ENCODE data around the gene ATP6V0B. TPM values are rescaled to one million over a fixed set of nuclear protein-coding genes. Genes with fewer than 3 reads are reported as not detected.

ATP6V0B gene
- total and polyA plus RNA-seq, 2 of the 8 experiments (the other 6 are each of a cell fraction or from before 2014, with no cell fraction given) = 105 to 308 TPM

- Histone ChIP-seq H3K23ac (ENCODE audit: insufficient read length) (no peak overlapping the region), H2BK120ac (replicated peaks; ENCODE audit: low read depth, low read length) (no peak overlapping the region), H2AFZ (ENCODE audit: low read length) (no peak overlapping the region), H3K9me3 (ENCODE audit: insufficient read depth in 2 of 2, low read depth in 1 of 2, low read length in 1 of 2) (no peaks in the 10 kb centered on the region), H3K4ac (replicated peaks; ENCODE audit: insufficient read length, low read depth, low read length) (no peak overlapping the region), H3K18ac (ENCODE audit: extremely low read depth, low read length) (no peak overlapping the region), H3K56ac (replicated peaks; ENCODE audit: insufficient read length, low read depth, low read length) (no peak overlapping the region), H3K4me3 (ENCODE audit: extremely low read depth in 1 of 4, insufficient read depth in 2 of 4, low read depth in 3 of 4, low read length in 4 of 4) (no peak overlapping the region), H4K8ac (ENCODE audit: extremely low read depth, insufficient read depth, low read length) (no peak overlapping the region), H2AK5ac (ENCODE audit: low read depth, low read length) (no peak overlapping the region), H3K79me2 (ENCODE audit: control insufficient read depth in 1 of 2, insufficient read depth in 2 of 2, low read length in 2 of 2) (peaks cover 0 to 12% of the 10 kb centered on the region in 2 experiments; a peak in 2 of 4 replicates), H3K36me3 (ENCODE audit: control insufficient read depth in 2 of 4, insufficient read depth in 4 of 4, low read length in 3 of 4) (peaks cover 0 to 14% (median 8%) of the 10 kb centered on the region in 4 experiments; a peak in 4 of 8 replicates), H3K14ac (ENCODE audit: insufficient read length) (no peak overlapping the region), H2BK5ac (ENCODE audit: low read depth, low read length) (no peak overlapping the region), H3K27me3 (replicated peaks in 1 of 4; ENCODE audit: control insufficient read depth in 3 of 4, extremely low read depth in 1 of 4, insufficient read depth in 3 of 4, low read length in 3 of 4) (no peaks in the 10 kb centered on the region), H2BK15ac (ENCODE audit: low read length) (no peak overlapping the region), H3K27ac (ENCODE audit: low read depth, low read length) (no peak overlapping the region), H4K91ac (replicated peaks; ENCODE audit: insufficient read length, low read length) (no peak overlapping the region), H3K9ac (replicated peaks in 1 of 4; ENCODE audit: extremely low read depth in 1 of 4, low read depth in 3 of 4, low read length in 3 of 4) (no peak overlapping the region), H4K20me1 (replicated peaks in 1 of 2; ENCODE audit: control insufficient read depth in 1 of 2, insufficient read depth in 2 of 2, low read length in 2 of 2) (peaks cover 2 to 7% of the 10 kb centered on the region in 2 experiments), H2BK20ac (ENCODE audit: low read length) (no peak overlapping the region), H4K5ac (ENCODE audit: insufficient read length, low read depth, low read length) (no peak overlapping the region), H3K79me1 (ENCODE audit: low read depth, low read length) (0 out of 2 replicates have a peak, but pooled peaks cover 4% of the 10 kb centered on the region), H2BK12ac (ENCODE audit: low read depth, low read length) (no peak overlapping the region), H3K4me1 (replicated peaks in 1 of 4; ENCODE audit: control insufficient read depth in 3 of 4, insufficient read depth in 4 of 4, low read length in 3 of 4) (peaks cover 0 to 6% (median 4%) of the 10 kb centered on the region in 4 experiments; a peak in 5 of 7 replicates), H3K4me2 (ENCODE audit: insufficient read depth in 1 of 2, low read depth in 2 of 2, low read length in 2 of 2) (no peak overlapping the region; a peak in 1 of 4 replicates), H3K23me2 (ENCODE audit: low read depth, low read length) (peaks cover 14% of the 10 kb centered on the region; the same call in 1 of the 2 replicates)
- WGBS, 2 experiments (ENCODE audit: extremely low coverage in 1 of 2, insufficient coverage in 1 of 2, insufficient read length in 1 of 2, insufficient replicate concordance in 2 of 2, low coverage in 1 of 2, low lambda C conversion rate in 2 of 2, missing lambda C conversion rate in 1 of 2) = 79% methylated on average over 5 of the region's 6 CpGs; no CpG with 5 or more reads in 1 of the 2 experiments
- DNase-seq (ENCODE audit: low read depth in 1 of 2, low spot score in 2 of 2) (peak in 1 of 2 experiments; percentile 80), FAIRE-seq (peak; percentile 79)
- CTCF ChIA-PET (ENCODE audit: partially characterized antibody) = interaction anchor here (0.6 to 9.2 kb wide), 10 partner anchors 10 to 204 kb away, joined by 3 to 79 read pairs (median 4); partner anchors contain the start of genes ARTN and IPO13
- POLR2A ChIA-PET (ENCODE audit: partially characterized antibody) = interaction anchor here (1.2 to 12.9 kb wide), 7 partner anchors 9 to 67 kb away, joined by 4 to 189 read pairs (median 5); partner anchors contain the start of genes CCDC24, IPO13 and SLC6A9
- TF ChIP-seq SIN3A (conservative IDR thresholded peaks at IDR 0.05 in 1 of 2, IDR thresholded peaks at IDR 0.05 in 1 of 2; ENCODE audit: low read depth in 1 of 2, low read length in 2 of 2) = peak; percentile 84 to 90; a peak in 3 of 4 replicates
- TF ChIP-seq POLR2A (IDR thresholded peaks at IDR 0.05; ENCODE audit: control extremely low read depth in 1 of 2, low read depth in 2 of 2, low read length in 2 of 2) = no peak
Observed at GRCh38 chr1:43968348-43968948, 6.3 kb upstream of the ATP6V0B start.
